GM12878 (cell line): Measurements from ENCODE around the gene EBF3.

ENCODE experiments used
- CHD1 ChIP-seq: IDR thresholded peaks from 2 replicates; pipeline ENCODE4 v1.6.1; 2012; ENCODE audit warnings: low read depth, low read length, improper control_type of control experiment
- EZH2 ChIP-seq: IDR thresholded peaks from 2 replicates; pipeline ENCODE4 v1.6.1; 2012; ENCODE audit warnings: low read depth, mild to moderate bottlenecking, control low read depth, inconsistent platforms, low read length, borderline replicate concordance; ENCODE audit not compliant: control insufficient read depth
- NFIC ChIP-seq: IDR thresholded peaks from 2 replicates; pipeline ENCODE4 v1.6.1; 2012; ENCODE audit warnings: low read depth, mild to moderate bottlenecking, inconsistent platforms, low read length, moderate library complexity
- NR2C1 ChIP-seq: fragments of 450-650 bp; IDR thresholded peaks from 2 replicates; pipeline ENCODE4 v1.6.1; 2017; ENCODE audit warnings: antibody characterized with exemption, mild to moderate bottlenecking, moderate library complexity
- NR2F1 ChIP-seq: fragments of 450-650 bp; conservative IDR thresholded peaks from 2 replicates; pipeline ENCODE4 v1.6.1; 2017; ENCODE audit warnings: mild to moderate bottlenecking
- POLR2A ChIP-seq: IDR thresholded peaks from 2 replicates; pipeline ENCODE4 v1.6.1; 2011; ENCODE audit warnings: low read depth, mild to moderate bottlenecking, low read length
- SP1 ChIP-seq: IDR thresholded peaks from one replicate; pipeline ENCODE4 v1.6.1; 2011; ENCODE audit warnings: low read depth, low read length
- TF ChIP-seq, protein P1 (sequence below): IDR thresholded peaks from 2 replicates; pipeline ENCODE4 v1.6.1; 2011; ENCODE audit warnings: low read depth, low read length, improper control_type of control experiment, borderline replicate concordance
- TF ChIP-seq, protein P2 (sequence below): IDR thresholded peaks from 2 replicates; pipeline ENCODE4 v1.6.1; 2011; ENCODE audit warnings: borderline replicate concordance, low read depth, mild to moderate bottlenecking, moderate library complexity, low read length; ENCODE audit not compliant: insufficient read depth, poor library complexity, severe bottlenecking
- TF ChIP-seq, protein P3 (sequence below): IDR thresholded peaks from 2 replicates; pipeline ENCODE4 v1.6.1; 2012; ENCODE audit warnings: low read depth, low read length, improper control_type of control experiment
- TF ChIP-seq, protein P4 (sequence below), 3 experiments: IDR thresholded peaks in 2 of 3; conservative IDR thresholded peaks in 1 of 3; 2 replicates each; pipeline ENCODE4 v1.5.1; 2011; ENCODE audit warnings: low read depth in 3 of 3, low read length in 3 of 3, mild to moderate bottlenecking in 3 of 3, control low read depth in 2 of 3, moderate library complexity in 2 of 3, inconsistent platforms in 1 of 3, mixed read lengths in 1 of 3; ENCODE audit not compliant: control insufficient read depth in 2 of 3, insufficient read depth in 1 of 3; ENCODE audit errors: extremely low read depth in 1 of 3

DNA sequence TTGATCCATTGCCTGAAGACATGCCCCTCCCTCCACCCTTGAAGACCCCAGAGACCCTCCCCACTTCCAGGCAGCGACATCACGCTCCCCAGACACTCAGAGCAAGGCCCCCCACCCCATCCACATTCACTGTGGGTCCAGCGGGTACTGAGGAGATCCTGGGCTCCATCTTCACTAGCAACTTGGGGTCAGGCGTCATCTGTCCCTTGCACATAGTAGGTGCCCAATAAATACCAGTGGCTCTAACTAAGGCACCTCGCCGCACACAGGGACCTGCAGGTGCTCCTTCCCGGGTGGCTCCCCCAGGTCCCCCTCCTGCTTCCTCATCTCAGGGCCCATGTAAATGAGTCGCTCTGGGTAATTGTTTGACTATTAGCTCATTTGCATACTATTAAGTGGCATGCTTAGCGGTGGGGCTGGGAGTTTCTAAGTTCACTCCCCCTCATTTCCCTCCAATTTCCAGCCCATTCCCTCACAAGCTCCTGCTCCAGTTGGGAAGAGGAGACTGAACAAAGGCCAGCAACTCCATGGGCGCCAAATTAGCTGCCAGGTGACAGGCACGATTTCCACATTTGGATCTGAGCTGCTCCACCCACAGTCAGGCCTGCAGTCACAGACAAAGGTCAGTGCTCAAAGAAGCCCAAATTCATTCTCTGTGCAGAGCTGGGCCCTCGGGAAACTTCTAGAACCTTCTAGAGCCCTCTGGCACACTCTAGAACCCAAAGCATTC, 29.7 kb downstream of the EBF3 start:
- TF ChIP-seq, protein P1, sequence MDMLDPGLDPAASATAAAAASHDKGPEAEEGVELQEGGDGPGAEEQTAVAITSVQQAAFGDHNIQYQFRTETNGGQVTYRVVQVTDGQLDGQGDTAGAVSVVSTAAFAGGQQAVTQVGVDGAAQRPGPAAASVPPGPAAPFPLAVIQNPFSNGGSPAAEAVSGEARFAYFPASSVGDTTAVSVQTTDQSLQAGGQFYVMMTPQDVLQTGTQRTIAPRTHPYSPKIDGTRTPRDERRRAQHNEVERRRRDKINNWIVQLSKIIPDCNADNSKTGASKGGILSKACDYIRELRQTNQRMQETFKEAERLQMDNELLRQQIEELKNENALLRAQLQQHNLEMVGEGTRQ, result no peak
- TF ChIP-seq NR2F1 (no peak), CHD1 (no peak), EZH2 (no peak), SP1 (no peak), POLR2A (no peak), NFIC (no peak), NR2C1 (no peak)
- TF ChIP-seq, protein P2, sequence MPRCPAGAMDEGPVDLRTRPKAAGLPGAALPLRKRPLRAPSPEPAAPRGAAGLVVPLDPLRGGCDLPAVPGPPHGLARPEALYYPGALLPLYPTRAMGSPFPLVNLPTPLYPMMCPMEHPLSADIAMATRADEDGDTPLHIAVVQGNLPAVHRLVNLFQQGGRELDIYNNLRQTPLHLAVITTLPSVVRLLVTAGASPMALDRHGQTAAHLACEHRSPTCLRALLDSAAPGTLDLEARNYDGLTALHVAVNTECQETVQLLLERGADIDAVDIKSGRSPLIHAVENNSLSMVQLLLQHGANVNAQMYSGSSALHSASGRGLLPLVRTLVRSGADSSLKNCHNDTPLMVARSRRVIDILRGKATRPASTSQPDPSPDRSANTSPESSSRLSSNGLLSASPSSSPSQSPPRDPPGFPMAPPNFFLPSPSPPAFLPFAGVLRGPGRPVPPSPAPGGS, result no peak
- TF ChIP-seq, protein P3, sequence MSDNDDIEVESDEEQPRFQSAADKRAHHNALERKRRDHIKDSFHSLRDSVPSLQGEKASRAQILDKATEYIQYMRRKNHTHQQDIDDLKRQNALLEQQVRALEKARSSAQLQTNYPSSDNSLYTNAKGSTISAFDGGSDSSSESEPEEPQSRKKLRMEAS, result no peak
- TF ChIP-seq, protein P4, sequence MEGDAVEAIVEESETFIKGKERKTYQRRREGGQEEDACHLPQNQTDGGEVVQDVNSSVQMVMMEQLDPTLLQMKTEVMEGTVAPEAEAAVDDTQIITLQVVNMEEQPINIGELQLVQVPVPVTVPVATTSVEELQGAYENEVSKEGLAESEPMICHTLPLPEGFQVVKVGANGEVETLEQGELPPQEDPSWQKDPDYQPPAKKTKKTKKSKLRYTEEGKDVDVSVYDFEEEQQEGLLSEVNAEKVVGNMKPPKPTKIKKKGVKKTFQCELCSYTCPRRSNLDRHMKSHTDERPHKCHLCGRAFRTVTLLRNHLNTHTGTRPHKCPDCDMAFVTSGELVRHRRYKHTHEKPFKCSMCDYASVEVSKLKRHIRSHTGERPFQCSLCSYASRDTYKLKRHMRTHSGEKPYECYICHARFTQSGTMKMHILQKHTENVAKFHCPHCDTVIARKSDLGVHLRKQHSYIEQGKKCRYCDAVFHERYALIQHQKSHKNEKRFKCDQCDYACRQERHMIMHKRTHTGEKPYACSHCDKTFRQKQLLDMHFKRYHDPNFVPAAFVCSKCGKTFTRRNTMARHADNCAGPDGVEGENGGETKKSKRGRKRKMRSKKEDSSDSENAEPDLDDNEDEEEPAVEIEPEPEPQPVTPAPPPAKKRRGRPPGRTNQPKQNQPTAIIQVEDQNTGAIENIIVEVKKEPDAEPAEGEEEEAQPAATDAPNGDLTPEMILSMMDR (IDR thresholded peaks at IDR 0.05 in 2 of 3, conservative IDR thresholded peaks at IDR 0.05 in 1 of 3; ENCODE audit: control insufficient read depth in 2 of 3, extremely low read depth in 1 of 3, insufficient read depth in 1 of 3, low read depth in 3 of 3, low read length in 3 of 3), result no peak
